H1 (cell line): ENCODE measurements around the gene RNF4. TPM values are rescaled to one million over a fixed set of nuclear protein-coding genes. Genes with fewer than 3 reads are reported as not detected.

Experiments
- CTCF ChIA-PET: fragments of 300-600 bp; sonication (Branson Sonifier 250); formaldehyde crosslinking; loops from one replicate; lab custom pipeline; 2021; ENCODE audit not compliant: partially characterized antibody; lab: Charles Lee
- POLR2A ChIA-PET: fragments of 300-600 bp; sonication (Branson Sonifier 250); formaldehyde crosslinking; loops from one replicate; lab custom pipeline; 2021; ENCODE audit warnings: inconsistent platforms; ENCODE audit not compliant: partially characterized antibody; lab: Charles Lee
- DNase-seq, 2 experiments: peaks; one replicate each; pipeline versions ENCODE4 v3.0.0 to v3.0.0-alpha.2; 2010 to 2022; ENCODE audit warnings: low spot score in 2 of 2, low read depth in 1 of 2, mixed read lengths in 1 of 2
- FAIRE-seq: peaks from 2 replicates; lab custom pipeline; 2011; peaks lifted over from hg19 to GRCh38; lab: Jason Lieb, UNC
- H2AFZ ChIP-seq: 2 replicates; pipeline ENCODE4 v1.8.1; 2012; ENCODE audit warnings: low read length, inconsistent platforms
- H2AK5ac ChIP-seq: 2 replicates; pipeline ENCODE4 v1.6.1; 2013; ENCODE audit warnings: low read depth, low read length
- H2BK120ac ChIP-seq: replicated peaks from 2 replicates; pipeline ENCODE3; 2013; ENCODE audit warnings: low read depth, low read length, inconsistent platforms
- H2BK12ac ChIP-seq: 2 replicates; pipeline ENCODE4 v1.6.1; 2013; ENCODE audit warnings: low read depth, low read length
- H2BK15ac ChIP-seq: 2 replicates; pipeline ENCODE4 v1.6.1; 2013; ENCODE audit warnings: low read length
- H2BK20ac ChIP-seq: 2 replicates; pipeline ENCODE4 v1.6.1; 2013; ENCODE audit warnings: low read length
- H2BK5ac ChIP-seq: 2 replicates; pipeline ENCODE4 v1.6.1; 2013; ENCODE audit warnings: low read depth, low read length
- H3K14ac ChIP-seq: 2 replicates; pipeline ENCODE4 v1.6.1; 2013; ENCODE audit warnings: inconsistent platforms; ENCODE audit not compliant: insufficient read length
- H3K18ac ChIP-seq: 2 replicates; pipeline ENCODE4 v1.6.1; 2013; ENCODE audit warnings: low read length; ENCODE audit errors: extremely low read depth
- H3K23ac ChIP-seq: 2 replicates; pipeline ENCODE4 v1.6.1; 2013; ENCODE audit warnings: inconsistent platforms; ENCODE audit not compliant: insufficient read length
- H3K23me2 ChIP-seq: 2 replicates; pipeline ENCODE4 v1.6.1; 2013; ENCODE audit warnings: low read depth, low read length
- H3K27ac ChIP-seq: 2 replicates; pipeline ENCODE4 v1.6.1; 2011; ENCODE audit warnings: low read depth, low read length, inconsistent platforms
- H3K27me3 ChIP-seq, 4 experiments: replicated peaks in 1 of 4; 1 replicate in 1 of 4; 2 replicates in 3 of 4; pipeline versions ENCODE4 v1.6.1 to v1.8.1; 2011 to 2013; ENCODE audit warnings: low read length in 3 of 4, mild to moderate bottlenecking in 3 of 4, inconsistent platforms in 2 of 4, mixed read lengths in 2 of 4, moderate library complexity in 1 of 4; ENCODE audit not compliant: control insufficient read depth in 3 of 4, insufficient read depth in 3 of 4; ENCODE audit errors: extremely low read depth in 1 of 4
- H3K36me3 ChIP-seq, 4 experiments: 2 replicates each; pipeline versions ENCODE4 v1.6.1 to v1.8.1; 2011 to 2013; ENCODE audit warnings: mild to moderate bottlenecking in 4 of 4, low read length in 3 of 4, moderate library complexity in 2 of 4, control low read depth in 1 of 4, inconsistent platforms in 1 of 4; ENCODE audit not compliant: insufficient read depth in 4 of 4, control insufficient read depth in 2 of 4
- H3K4ac ChIP-seq: replicated peaks from 2 replicates; pipeline ENCODE3; 2013; ENCODE audit warnings: low read length, low read depth, mixed read lengths, inconsistent platforms; ENCODE audit not compliant: insufficient read length
- H3K4me1 ChIP-seq, 4 experiments: replicated peaks in 1 of 4; 1 replicate in 1 of 4; 2 replicates in 3 of 4; pipeline versions ENCODE4 v1.6.1 to v1.8.1; 2011 to 2013; ENCODE audit warnings: low read length in 3 of 4, inconsistent platforms in 2 of 4, mixed read lengths in 1 of 4; ENCODE audit not compliant: insufficient read depth in 4 of 4, control insufficient read depth in 3 of 4
- H3K4me2 ChIP-seq, 2 experiments: 2 replicates each; pipeline versions ENCODE4 v1.6.1 to v1.8.1; 2011 to 2013; ENCODE audit warnings: low read depth in 2 of 2, low read length in 2 of 2, control low read depth in 1 of 2, inconsistent platforms in 1 of 2, mild to moderate bottlenecking in 1 of 2; ENCODE audit not compliant: insufficient read depth in 1 of 2
- H3K4me3 ChIP-seq, 4 experiments: fragments of 200-600, 300-600 bp in 1 of 4; sonication (generic), shearing (Covaris generic), sonication (Bioruptor Twin) in 1 of 4; 2 replicates each; pipeline versions ENCODE4 v1.5.1 to v1.8.1; 2011 to 2016; ENCODE audit warnings: low read length in 4 of 4, low read depth in 3 of 4, control low read depth in 2 of 4, inconsistent platforms in 2 of 4, mild to moderate bottlenecking in 2 of 4, mixed read lengths in 1 of 4, moderate library complexity in 1 of 4; ENCODE audit not compliant: insufficient read depth in 2 of 4; ENCODE audit errors: extremely low read depth in 1 of 4
- H3K56ac ChIP-seq: replicated peaks from 2 replicates; pipeline ENCODE3; 2013; ENCODE audit warnings: low read depth, mild to moderate bottlenecking, mixed read lengths, low read length, inconsistent platforms; ENCODE audit not compliant: insufficient read length
- H3K79me1 ChIP-seq: 2 replicates; pipeline ENCODE4 v1.6.1; 2013; ENCODE audit warnings: low read depth, low read length, control low read depth
- H3K79me2 ChIP-seq, 2 experiments: 2 replicates each; pipeline versions ENCODE4 v1.6.1 to v1.8.1; 2012 to 2013; ENCODE audit warnings: low read length in 2 of 2, mild to moderate bottlenecking in 2 of 2, inconsistent platforms in 1 of 2; ENCODE audit not compliant: insufficient read depth in 2 of 2, control insufficient read depth in 1 of 2
- H3K9ac ChIP-seq, 4 experiments: replicated peaks in 1 of 4; 1 replicate in 1 of 4; 2 replicates in 3 of 4; pipeline versions ENCODE4 v1.6.1 to v1.8.1; 2011 to 2013; ENCODE audit warnings: low read depth in 3 of 4, low read length in 3 of 4, control low read depth in 2 of 4, mild to moderate bottlenecking in 2 of 4, moderate library complexity in 2 of 4, inconsistent platforms in 1 of 4; ENCODE audit errors: extremely low read depth in 1 of 4
- H3K9me3 ChIP-seq, 2 experiments: 2 replicates each; pipeline versions ENCODE4 v1.6.1 to v1.8.1; 2012 to 2013; ENCODE audit warnings: mild to moderate bottlenecking in 2 of 2, moderate library complexity in 2 of 2, control low read depth in 1 of 2, inconsistent platforms in 1 of 2, low read depth in 1 of 2, low read length in 1 of 2, mixed read lengths in 1 of 2; ENCODE audit not compliant: insufficient read depth in 2 of 2
- H4K20me1 ChIP-seq, 2 experiments: replicated peaks in 1 of 2; 2 replicates each; pipeline versions ENCODE3 to v1.8.1; 2011 to 2013; ENCODE audit warnings: inconsistent platforms in 2 of 2, low read length in 2 of 2, mild to moderate bottlenecking in 1 of 2; ENCODE audit not compliant: insufficient read depth in 2 of 2, control insufficient read depth in 1 of 2
- H4K5ac ChIP-seq: 2 replicates; pipeline ENCODE4 v1.6.1; 2013; ENCODE audit warnings: low read length, low read depth, mixed read lengths, inconsistent platforms; ENCODE audit not compliant: insufficient read length
- H4K8ac ChIP-seq: 2 replicates; pipeline ENCODE4 v1.8.0; 2013; ENCODE audit warnings: mild to moderate bottlenecking, moderate library complexity, low read length, inconsistent platforms; ENCODE audit not compliant: insufficient read depth; ENCODE audit errors: extremely low read depth
- H4K91ac ChIP-seq: replicated peaks from 2 replicates; pipeline ENCODE3; 2013; ENCODE audit warnings: low read length, mixed read lengths, inconsistent platforms; ENCODE audit not compliant: insufficient read length
- BACH1 ChIP-seq: IDR thresholded peaks from 2 replicates; pipeline ENCODE4 v1.6.1; 2012; ENCODE audit warnings: low read length, improper control_type of control experiment
- CBX5 ChIP-seq: fragments of 300-800, 300-1000 bp; sonication (generic); IDR thresholded peaks from 2 replicates; pipeline ENCODE4 v1.7.1; 2016; ENCODE audit warnings: antibody characterized with exemption, low read length, low read depth
- CTCF ChIP-seq, 3 experiments: IDR thresholded peaks; 1 replicate in 2 of 3; 2 replicates in 1 of 3; pipeline versions ENCODE4 v1.5.1 to v1.6.1; 2011; ENCODE audit warnings: low read length in 3 of 3, mild to moderate bottlenecking in 3 of 3, inconsistent platforms in 2 of 3, low read depth in 1 of 3, moderate library complexity in 1 of 3; ENCODE audit not compliant: insufficient read depth in 1 of 3; ENCODE audit errors: control extremely low read depth in 1 of 3
- EZH2 ChIP-seq: fragments of 200-600 bp; sonication (generic); IDR thresholded peaks from 2 replicates; pipeline ENCODE4 v1.7.1; 2012; ENCODE audit warnings: low read depth, mild to moderate bottlenecking, moderate library complexity, low read length, inconsistent platforms; ENCODE audit not compliant: severe bottlenecking
- FOSL1 ChIP-seq: IDR thresholded peaks from 2 replicates; pipeline ENCODE4 v1.6.1; 2011; ENCODE audit warnings: mild to moderate bottlenecking, low read depth, low read length, moderate library complexity; ENCODE audit not compliant: insufficient read depth
- NANOG ChIP-seq: IDR thresholded peaks from 2 replicates; pipeline ENCODE4 v1.6.1; 2011; ENCODE audit warnings: low read length, low read depth, mild to moderate bottlenecking, inconsistent platforms; ENCODE audit not compliant: insufficient read depth, poor library complexity, severe bottlenecking
- POU5F1 ChIP-seq: IDR thresholded peaks from 2 replicates; pipeline ENCODE4 v1.6.1; 2011; ENCODE audit warnings: low read depth, mild to moderate bottlenecking, low read length, moderate library complexity
- RAD21 ChIP-seq, 2 experiments: IDR thresholded peaks in 1 of 2; conservative IDR thresholded peaks in 1 of 2; 2 replicates each; pipeline ENCODE4 v1.6.1; 2011; ENCODE audit warnings: low read depth in 2 of 2, low read length in 2 of 2, improper control_type of control experiment in 1 of 2, inconsistent platforms in 1 of 2, mild to moderate bottlenecking in 1 of 2, moderate library complexity in 1 of 2
- SRF ChIP-seq: IDR thresholded peaks from 2 replicates; pipeline ENCODE4 v1.6.1; 2011; ENCODE audit warnings: mild to moderate bottlenecking, low read depth, low read length, moderate library complexity
- TAF1 ChIP-seq: IDR thresholded peaks from 2 replicates; pipeline ENCODE4 v1.6.1; 2011; ENCODE audit warnings: mild to moderate bottlenecking, low read depth, low read length
- YY1 ChIP-seq: IDR thresholded peaks from 2 replicates; pipeline ENCODE4 v1.6.1; 2011; ENCODE audit warnings: low read depth, mild to moderate bottlenecking, low read length
- WGBS, 2 experiments: shearing (Covaris generic) in 1 of 2; methylation state at CpG; one replicate each; pipeline versions ENCODE4 v1.1.6 to v1.1.7; 2013 to 2015; ENCODE audit warnings: low lambda C conversion rate in 2 of 2, mixed read lengths in 2 of 2, inconsistent platforms in 1 of 2, low coverage in 1 of 2, missing lambda C conversion rate in 1 of 2; ENCODE audit not compliant: insufficient replicate concordance in 2 of 2, insufficient coverage in 1 of 2, insufficient read length in 1 of 2; ENCODE audit errors: extremely low coverage in 1 of 2, missing lambda C conversion rate in 1 of 2; 5-methylcytosine and 5-hydroxymethylcytosine counted together
- polyA plus RNA-seq, 7 experiments: library from polyadenylated mRNA; depleted of rRNA in 3 of 7; stranded (reverse) in 5 of 7; unstranded in 2 of 7; fragments of >200 nt in 5 of 7; fragments of 200-250 nt in 2 of 7; gene quantifications; 1 replicate in 5 of 7; 2 replicates in 1 of 7; 4 replicates in 1 of 7; pipeline versions ENCODE4 v1.2.1 to v1.2.3, GENCODE V29; 2011 to 2013; ENCODE audit warnings: missing spikeins in 2 of 7, mixed read lengths in 2 of 7
- total RNA-seq: library from RNA; stranded (reverse); fragmentation: NEBNext Ultra II Directional; extraction: Animal tissue kit (Norgen Biotek cat#: 25700); gene quantifications from 2 replicates; pipeline ENCODE4 v1.2.1, GENCODE V29; 2021

RNF4 gene
- total and polyA plus RNA-seq, 2 of the 8 experiments (the other 6 are each of a cell fraction or from before 2014, with no cell fraction given), result 68.2 to 78.9 TPM

- Histone ChIP-seq H2BK20ac (no peak overlapping the region), H4K5ac (no peak overlapping the region), H3K9me3 (no peaks in the 10 kb centered on the region), H3K27ac (no peak overlapping the region), H3K23me2 (no peaks in the 10 kb centered on the region), H3K27me3 (no peaks in the 10 kb centered on the region), H3K23ac (no peak overlapping the region), H3K4ac (no peak overlapping the region), H2BK15ac (no peak overlapping the region), H4K91ac (no peak overlapping the region), H3K4me1 (peaks cover 0 to 4% (median 1%) of the 10 kb centered on the region in 4 experiments; a peak in 3 of 7 replicates), H2BK120ac (no peak overlapping the region), H2BK12ac (no peak overlapping the region), H2BK5ac (no peak overlapping the region), H3K14ac (no peak overlapping the region), H3K4me2 (no peak overlapping the region), H3K79me2 (peaks cover 13 to 63% of the 10 kb centered on the region in 2 experiments; a peak in 3 of 4 replicates), H3K4me3 (no peak overlapping the region), H3K79me1 (peaks cover 15% of the 10 kb centered on the region), H3K36me3 (peaks cover 17 to 57% (median 51%) of the 10 kb centered on the region in 4 experiments), H3K56ac (no peak overlapping the region), H3K9ac (no peak overlapping the region), H2AK5ac (no peak overlapping the region), H2AFZ (no peak overlapping the region), H4K8ac (no peak overlapping the region), H3K18ac (no peak overlapping the region), H4K20me1 (peaks cover 16 to 32% of the 10 kb centered on the region in 2 experiments)
- 86% methylated on average over 1 of the region's 1 CpG; no CpG with 5 or more reads in 1 of the 2 experiments for WGBS, 2 experiments
- FAIRE-seq, result no peak
- DNase-seq, result no peak
- CTCF ChIA-PET, result interaction anchor here (0.7 to 1.4 kb wide), 4 partner anchors 10 to 273 kb away, joined by 3 to 5 read pairs (median 4); partner anchors contain the start of gene RNF4
- POLR2A ChIA-PET, result interaction anchor here (1.2 to 1.4 kb wide), 2 partner anchors 21 to 23 kb away, joined by 4 to 5 read pairs; no protein-coding TSS in a partner anchor
- no peak for TF ChIP-seq TAF1
- TF ChIP-seq FOSL1, result no peak
- TF ChIP-seq NANOG, result no peak
- no peak for TF ChIP-seq BACH1
- no peak for TF ChIP-seq CTCF (IDR thresholded peaks at IDR 0.05; ENCODE audit: control extremely low read depth in 1 of 3, insufficient read depth in 1 of 3, low read depth in 1 of 3, low read length in 3 of 3)
- no peak for TF ChIP-seq YY1
- TF ChIP-seq SRF, result no peak
- no peak for TF ChIP-seq CBX5
- no peak for TF ChIP-seq EZH2
- TF ChIP-seq RAD21 (IDR thresholded peaks at IDR 0.05 in 1 of 2, conservative IDR thresholded peaks at IDR 0.05 in 1 of 2; ENCODE audit: low read depth in 2 of 2, low read length in 2 of 2), result no peak
- TF ChIP-seq POU5F1, result no peak
Measured at GRCh38 chr4:2492970-2493369, 24.1 kb downstream of the RNF4 start.
